Measurements from ENCODE around the gene STS.

STS gene

DNA sequence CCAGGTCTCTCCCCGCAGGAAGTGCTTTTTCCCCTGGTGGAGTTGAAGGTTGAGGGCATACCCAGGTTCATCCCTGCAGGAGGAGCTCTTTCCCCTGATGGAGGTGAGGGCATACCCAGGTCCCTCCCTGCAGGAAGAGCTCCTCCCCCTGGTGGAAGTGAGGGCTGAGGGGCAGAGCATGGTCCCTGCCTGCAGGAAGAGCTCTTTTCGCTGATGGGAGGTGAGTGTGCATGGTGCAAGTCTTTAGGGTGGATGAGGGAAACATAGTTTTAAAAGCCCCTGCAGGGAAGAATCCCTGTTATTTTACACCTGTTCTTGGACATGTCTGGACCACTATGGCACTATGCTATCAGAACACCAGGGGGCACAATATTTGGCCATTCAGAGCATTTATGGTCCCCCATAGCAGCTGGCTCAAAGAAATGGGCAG lies 44.2 kb downstream of the STS start:
- Histone ChIP-seq H3K4me1 (ENCODE audit: control insufficient read depth, low read length) (peaks cover 26% of the 10 kb centered on the region), H3K9me3 (ENCODE audit: control insufficient read depth, insufficient read depth, low read length) (no peaks in the 10 kb centered on the region), H3K36me3 (ENCODE audit: control insufficient read depth, low read length) (no peaks in the 10 kb centered on the region), H3K4me3 (ENCODE audit: low read length) (no peak overlapping the region), H3K9me2 (replicated peaks; ENCODE audit: control insufficient read depth, low read length) (no peaks in the 10 kb centered on the region), H3K79me2 (ENCODE audit: control insufficient read depth, low read length) (no peaks in the 10 kb centered on the region), H3F3A (ENCODE audit: control insufficient read depth, insufficient read depth) (no peaks in the 10 kb centered on the region), H3K27me3 (ENCODE audit: control insufficient read depth, low read length) (no peaks in the 10 kb centered on the region), H3K4me2 (ENCODE audit: low read length) (no peak overlapping the region), H4K20me1 (ENCODE audit: control insufficient read depth, insufficient read depth, low read depth, low read length) (no peaks in the 10 kb centered on the region), H3K27ac (ENCODE audit: low read depth, low read length) (no peak overlapping the region)
- no peak for TF ChIP-seq EZH2phosphoT487 (IDR thresholded peaks at IDR 0.05; ENCODE audit: borderline replicate concordance, low read length)
- TF ChIP-seq, protein P1, sequence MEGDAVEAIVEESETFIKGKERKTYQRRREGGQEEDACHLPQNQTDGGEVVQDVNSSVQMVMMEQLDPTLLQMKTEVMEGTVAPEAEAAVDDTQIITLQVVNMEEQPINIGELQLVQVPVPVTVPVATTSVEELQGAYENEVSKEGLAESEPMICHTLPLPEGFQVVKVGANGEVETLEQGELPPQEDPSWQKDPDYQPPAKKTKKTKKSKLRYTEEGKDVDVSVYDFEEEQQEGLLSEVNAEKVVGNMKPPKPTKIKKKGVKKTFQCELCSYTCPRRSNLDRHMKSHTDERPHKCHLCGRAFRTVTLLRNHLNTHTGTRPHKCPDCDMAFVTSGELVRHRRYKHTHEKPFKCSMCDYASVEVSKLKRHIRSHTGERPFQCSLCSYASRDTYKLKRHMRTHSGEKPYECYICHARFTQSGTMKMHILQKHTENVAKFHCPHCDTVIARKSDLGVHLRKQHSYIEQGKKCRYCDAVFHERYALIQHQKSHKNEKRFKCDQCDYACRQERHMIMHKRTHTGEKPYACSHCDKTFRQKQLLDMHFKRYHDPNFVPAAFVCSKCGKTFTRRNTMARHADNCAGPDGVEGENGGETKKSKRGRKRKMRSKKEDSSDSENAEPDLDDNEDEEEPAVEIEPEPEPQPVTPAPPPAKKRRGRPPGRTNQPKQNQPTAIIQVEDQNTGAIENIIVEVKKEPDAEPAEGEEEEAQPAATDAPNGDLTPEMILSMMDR (IDR thresholded peaks at IDR 0.05; ENCODE audit: low read depth, low read length, poor library complexity, severe bottlenecking): peak; percentile 73

DNA sequence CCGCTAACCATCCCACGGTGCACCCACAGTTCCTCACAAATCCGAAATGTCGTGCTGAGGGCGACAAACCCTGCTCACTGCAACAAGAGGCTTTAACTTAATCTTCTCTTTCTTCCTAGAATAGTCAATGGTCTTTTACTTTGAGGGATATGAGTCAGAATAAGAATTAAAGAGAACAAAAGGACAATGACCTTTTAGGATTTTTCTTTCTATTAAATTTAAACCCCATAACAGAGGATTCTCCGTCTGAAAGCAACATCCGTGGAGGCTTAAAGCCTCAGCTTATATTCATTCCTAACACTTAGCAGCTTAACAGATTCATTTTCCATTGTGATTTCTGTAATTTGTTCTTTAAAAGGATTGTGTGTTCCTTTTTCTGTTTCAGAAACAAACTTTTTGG lies 45.4 kb downstream of the STS start:
- Histone ChIP-seq H3K4me1 (ENCODE audit: control insufficient read depth, low read length) (peaks cover 26% of the 10 kb centered on the region), H3K36me3 (ENCODE audit: control insufficient read depth, low read length) (no peaks in the 10 kb centered on the region), H3K79me2 (ENCODE audit: control insufficient read depth, low read length) (no peaks in the 10 kb centered on the region), H3F3A (ENCODE audit: control insufficient read depth, insufficient read depth) (no peaks in the 10 kb centered on the region), H3K27me3 (ENCODE audit: control insufficient read depth, low read length) (no peaks in the 10 kb centered on the region), H3K9me2 (replicated peaks; ENCODE audit: control insufficient read depth, low read length) (no peaks in the 10 kb centered on the region), H3K27ac (ENCODE audit: low read depth, low read length) (no peak overlapping the region), H3K4me3 (ENCODE audit: low read length) (no peak overlapping the region), H3K4me2 (ENCODE audit: low read length) (no peak overlapping the region), H4K20me1 (ENCODE audit: control insufficient read depth, insufficient read depth, low read depth, low read length) (no peaks in the 10 kb centered on the region), H3K9me3 (ENCODE audit: control insufficient read depth, insufficient read depth, low read length) (no peaks in the 10 kb centered on the region)
- no peak for TF ChIP-seq EZH2phosphoT487 (IDR thresholded peaks at IDR 0.05; ENCODE audit: borderline replicate concordance, low read length)
- TF ChIP-seq, protein P1 (IDR thresholded peaks at IDR 0.05; ENCODE audit: low read depth, low read length, poor library complexity, severe bottlenecking): no peak

DNA sequence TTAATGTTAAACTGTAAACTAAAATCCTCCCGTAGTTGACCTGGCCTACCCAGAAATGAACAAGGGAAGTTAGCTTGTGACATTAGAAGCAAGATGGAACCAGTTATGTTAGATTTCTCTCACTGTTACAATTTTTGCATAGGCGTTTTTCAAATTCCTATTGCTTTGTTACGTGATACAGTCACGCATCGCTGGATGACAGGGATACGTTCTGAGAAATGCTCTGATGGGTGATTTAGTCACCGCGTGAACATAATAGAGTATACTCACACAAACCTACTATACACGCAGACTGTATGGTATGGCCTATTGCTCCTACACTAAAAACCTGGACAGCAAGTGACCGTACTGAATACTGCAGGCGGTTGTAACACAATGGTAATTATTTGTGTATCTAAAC lies 47.1 kb downstream of the STS start:
- Histone ChIP-seq H3K36me3 (ENCODE audit: control insufficient read depth, low read length) (no peaks in the 10 kb centered on the region), H3F3A (ENCODE audit: control insufficient read depth, insufficient read depth) (no peaks in the 10 kb centered on the region), H3K4me3 (ENCODE audit: low read length) (no peak overlapping the region), H3K4me1 (ENCODE audit: control insufficient read depth, low read length) (peaks cover 34% of the 10 kb centered on the region), H3K9me3 (ENCODE audit: control insufficient read depth, insufficient read depth, low read length) (no peaks in the 10 kb centered on the region), H3K4me2 (ENCODE audit: low read length) (no peak overlapping the region), H3K27ac (ENCODE audit: low read depth, low read length) (no peak overlapping the region), H3K79me2 (ENCODE audit: control insufficient read depth, low read length) (no peaks in the 10 kb centered on the region), H4K20me1 (ENCODE audit: control insufficient read depth, insufficient read depth, low read depth, low read length) (no peaks in the 10 kb centered on the region), H3K27me3 (ENCODE audit: control insufficient read depth, low read length) (no peaks in the 10 kb centered on the region), H3K9me2 (replicated peaks; ENCODE audit: control insufficient read depth, low read length) (no peaks in the 10 kb centered on the region)
- TF ChIP-seq, protein P1 (IDR thresholded peaks at IDR 0.05; ENCODE audit: low read depth, low read length, poor library complexity, severe bottlenecking): no peak
- no peak for TF ChIP-seq EZH2phosphoT487 (IDR thresholded peaks at IDR 0.05; ENCODE audit: borderline replicate concordance, low read length)

Data from DOHH2 (cell line).